ENCODE results near the gene CNOT11. TPM values are rescaled to one million over a fixed set of nuclear protein-coding genes. Genes with fewer than 3 reads are reported as not detected.
A peak's percentile ranks its signal among the peaks of the same experiment; 100 is the strongest.
"Not testable (repeated sequence)": the region's sequence is repeated elsewhere in the genome, so short reads cannot be mapped to it uniquely, and the experiment has no call there.

The CNOT11 gene
- total RNA-seq, 1 experiment from 2014 or later: 68.6 TPM

GRCh38 chr2:101237944-101238343, 14.7 kb upstream of the CNOT11 start:
- not testable (repeated sequence) for H3K36me3 ChIP-seq (replicated peaks; ENCODE audit: control insufficient read depth, insufficient read depth, low read length); DNase-seq; H3K4me3 ChIP-seq (ENCODE audit: insufficient read depth, low read depth, low read length); H3K27me3 ChIP-seq (ENCODE audit: control insufficient read depth, insufficient read depth, low read length)

GRCh38 chr2:101238930-101239759, 13.5 kb upstream of the CNOT11 start:
- Histone ChIP-seq H3K4me3 (ENCODE audit: insufficient read depth, low read depth, low read length) (no peak overlapping the region), H3K36me3 (replicated peaks; ENCODE audit: control insufficient read depth, insufficient read depth, low read length) (no peaks in the 10 kb centered on the region), H3K27me3 (ENCODE audit: control insufficient read depth, insufficient read depth, low read length) (no peaks in the 10 kb centered on the region)
- DNase-seq: no peak

GRCh38 chr2:101239760-101240118, 12.9 kb upstream of the CNOT11 start:
- DNase-seq; H3K36me3 ChIP-seq (replicated peaks; ENCODE audit: control insufficient read depth, insufficient read depth, low read length); H3K27me3 ChIP-seq (ENCODE audit: control insufficient read depth, insufficient read depth, low read length); H3K4me3 ChIP-seq (ENCODE audit: insufficient read depth, low read depth, low read length): not testable (repeated sequence)

- H3K27me3 ChIP-seq (ENCODE audit: control insufficient read depth, insufficient read depth, low read length); DNase-seq; H3K36me3 ChIP-seq (replicated peaks; ENCODE audit: control insufficient read depth, insufficient read depth, low read length); H3K4me3 ChIP-seq (ENCODE audit: insufficient read depth, low read depth, low read length): not testable (repeated sequence)
These were observed 12.0 kb upstream of the CNOT11 start for GRCh38 chr2:101240694-101241093.

- no peaks in the 10 kb centered on the region for H3K36me3 ChIP-seq (replicated peaks; ENCODE audit: control insufficient read depth, insufficient read depth, low read length)
- no peak for DNase-seq
- no peak overlapping the region for H3K4me3 ChIP-seq (ENCODE audit: insufficient read depth, low read depth, low read length)
- H3K27me3 ChIP-seq (ENCODE audit: control insufficient read depth, insufficient read depth, low read length): no peaks in the 10 kb centered on the region
These were observed 11.5 kb upstream of the CNOT11 start for GRCh38 chr2:101241158-101241557.

- not testable (repeated sequence) for H3K36me3 ChIP-seq (replicated peaks; ENCODE audit: control insufficient read depth, insufficient read depth, low read length); H3K27me3 ChIP-seq (ENCODE audit: control insufficient read depth, insufficient read depth, low read length); H3K4me3 ChIP-seq (ENCODE audit: insufficient read depth, low read depth, low read length); DNase-seq
These were observed 8.3 kb upstream of the CNOT11 start for GRCh38 chr2:101244373-101244772.

GRCh38 chr2:101244899-101245298, 7.8 kb upstream of the CNOT11 start:
- H3K36me3 ChIP-seq (replicated peaks; ENCODE audit: control insufficient read depth, insufficient read depth, low read length); DNase-seq; H3K4me3 ChIP-seq (ENCODE audit: insufficient read depth, low read depth, low read length); H3K27me3 ChIP-seq (ENCODE audit: control insufficient read depth, insufficient read depth, low read length): not testable (repeated sequence)

GRCh38 chr2:101245468-101245867, 7.2 kb upstream of the CNOT11 start:
- not testable (repeated sequence) for DNase-seq

GRCh38 chr2:101248756-101249155, 3.9 kb upstream of the CNOT11 start:
- not testable (repeated sequence) for H3K27me3 ChIP-seq (ENCODE audit: control insufficient read depth, insufficient read depth, low read length); DNase-seq

More at GRCh38 chr2:101245468-101245867, 7.2 kb upstream of the CNOT11 start:
- not testable (repeated sequence) for H3K36me3 ChIP-seq (replicated peaks; ENCODE audit: control insufficient read depth, insufficient read depth, low read length); H3K4me3 ChIP-seq (ENCODE audit: insufficient read depth, low read depth, low read length); H3K27me3 ChIP-seq (ENCODE audit: control insufficient read depth, insufficient read depth, low read length)

GRCh38 chr2:101249826-101250225, 2.9 kb upstream of the CNOT11 start:
- no peaks in the 10 kb centered on the region for H3K36me3 ChIP-seq (replicated peaks; ENCODE audit: control insufficient read depth, insufficient read depth, low read length)
- no peaks in the 10 kb centered on the region for H3K27me3 ChIP-seq (ENCODE audit: control insufficient read depth, insufficient read depth, low read length)
- H3K4me3 ChIP-seq (ENCODE audit: insufficient read depth, low read depth, low read length): no peak overlapping the region
- DNase-seq: no peak

More at GRCh38 chr2:101248756-101249155, 3.9 kb upstream of the CNOT11 start:
- H3K36me3 ChIP-seq (replicated peaks; ENCODE audit: control insufficient read depth, insufficient read depth, low read length); H3K4me3 ChIP-seq (ENCODE audit: insufficient read depth, low read depth, low read length): not testable (repeated sequence)

- not testable (repeated sequence) for H3K36me3 ChIP-seq (replicated peaks; ENCODE audit: control insufficient read depth, insufficient read depth, low read length); H3K27me3 ChIP-seq (ENCODE audit: control insufficient read depth, insufficient read depth, low read length); DNase-seq; H3K4me3 ChIP-seq (ENCODE audit: insufficient read depth, low read depth, low read length)
These were observed 1.4 kb upstream of the CNOT11 start for GRCh38 chr2:101251246-101251781.

- no peaks in the 10 kb centered on the region for H3K36me3 ChIP-seq (replicated peaks; ENCODE audit: control insufficient read depth, insufficient read depth, low read length)
- H3K4me3 ChIP-seq (ENCODE audit: insufficient read depth, low read depth, low read length): peak overlapping the region; percentile 51
- DNase-seq: peak; percentile 63
These were observed 760 bp upstream of the CNOT11 start for GRCh38 chr2:101251844-101252407.

GRCh38 chr2:101253013-101253702, 472 bp downstream of the CNOT11 start:
- H3K27me3 ChIP-seq (ENCODE audit: control insufficient read depth, insufficient read depth, low read length): no peaks in the 10 kb centered on the region
- no peaks in the 10 kb centered on the region; the same call in 1 of the 2 replicates for H3K36me3 ChIP-seq (replicated peaks; ENCODE audit: control insufficient read depth, insufficient read depth, low read length)
- peak; percentile 80 for DNase-seq
- H3K4me3 ChIP-seq (ENCODE audit: insufficient read depth, low read depth, low read length): peak overlapping the region; percentile 97

More at GRCh38 chr2:101251844-101252407, 760 bp upstream of the CNOT11 start:
- no peaks in the 10 kb centered on the region for H3K27me3 ChIP-seq (ENCODE audit: control insufficient read depth, insufficient read depth, low read length)

- no peak for DNase-seq
- peak overlapping the region; percentile 97 for H3K4me3 ChIP-seq (ENCODE audit: insufficient read depth, low read depth, low read length)
- no peaks in the 10 kb centered on the region; the same call in none of the 2 replicates for H3K36me3 ChIP-seq (replicated peaks; ENCODE audit: control insufficient read depth, insufficient read depth, low read length)
- H3K27me3 ChIP-seq (ENCODE audit: control insufficient read depth, insufficient read depth, low read length): no peaks in the 10 kb centered on the region
These were observed 1.2 kb downstream of the CNOT11 start for GRCh38 chr2:101253703-101254450.
